K562 (cell line): ENCODE measurements around the gene STPG4. TPM values are rescaled to one million over a fixed set of nuclear protein-coding genes. Genes with fewer than 3 reads are reported as not detected.

Experiments used
- ATAC-seq: fragments of 200-7000 bp; cut with Tn5 transposase; 3 replicates; pipeline ENCODE4 v1.9.1; 2020; ENCODE audit warnings: moderate library complexity
- BruUV-seq: library from RNA; stranded (reverse); fragments of 400-500 nt; replicated peaks from 2 replicates; lab custom pipeline; 2021; lab: Mats Ljungman, UMichigan
- CTCF ChIA-PET: fragments of 300-600 bp; formaldehyde crosslinking; extraction: SDS; loops from one replicate; lab custom pipeline; 2021; ENCODE audit warnings: low intra/inter-chr PET ratio; lab: Yijun Ruan, JAX
- POLR2A ChIA-PET: fragments of 300-600, 350-650 bp; sonication (Branson Sonifier 250); formaldehyde crosslinking; extraction: SDS; loops from one replicate; lab custom pipeline; 2021; ENCODE audit warnings: antibody characterized with exemption, inconsistent platforms; lab: Yijun Ruan, JAX
- DNase-seq, 4 experiments: peaks; one replicate each; pipeline versions ENCODE4 v3.0.0 to v3.0.0-alpha.2; 2011 to 2018; ENCODE audit warnings: low spot score in 3 of 4, mixed read lengths in 3 of 4; ENCODE audit errors: extremely low read depth in 1 of 4
- FAIRE-seq: peaks from 2 replicates; lab custom pipeline; 2011; peaks lifted over from hg19 to GRCh38; lab: Jason Lieb, UNC
- H2AFZ ChIP-seq: 2 replicates; pipeline ENCODE4 v1.6.0; 2011; ENCODE audit warnings: low read depth, low read length, control low read depth, inconsistent platforms
- H3K27ac ChIP-seq: fragments of 200-600 bp; 3 replicates; pipeline ENCODE4 v1.8.0; 2011; ENCODE audit warnings: low read depth, mild to moderate bottlenecking, control low read depth, inconsistent platforms, low read length, moderate library complexity, mixed read lengths; ENCODE audit errors: extremely low read depth
- H3K27me3 ChIP-seq, 2 experiments: fragments of 300-600 bp in 1 of 2; 2 replicates in 1 of 2; 3 replicates in 1 of 2; pipeline versions ENCODE4 v1.6.0 to v1.8.0; 2011; ENCODE audit warnings: inconsistent platforms in 2 of 2, low read length in 2 of 2, mild to moderate bottlenecking in 1 of 2, mixed read lengths in 1 of 2, moderate library complexity in 1 of 2; ENCODE audit not compliant: control insufficient read depth in 2 of 2, insufficient read depth in 2 of 2
- H3K36me3 ChIP-seq: fragments of 300-600 bp; 3 replicates; pipeline ENCODE4 v1.8.0; 2011; ENCODE audit warnings: mild to moderate bottlenecking, low read length, inconsistent platforms; ENCODE audit not compliant: control insufficient read depth, insufficient read depth
- H3K4me1 ChIP-seq, 2 experiments: fragments of 200-600 bp in 1 of 2; replicated peaks in 1 of 2; 2 replicates in 1 of 2; 3 replicates in 1 of 2; pipeline versions ENCODE4 v1.5.1 to v1.8.0; 2011; ENCODE audit warnings: inconsistent platforms in 2 of 2, low read length in 2 of 2, mild to moderate bottlenecking in 1 of 2, mixed read lengths in 1 of 2, moderate library complexity in 1 of 2; ENCODE audit not compliant: control insufficient read depth in 2 of 2, insufficient read depth in 2 of 2
- H3K4me2 ChIP-seq: 2 replicates; pipeline ENCODE4 v1.6.1; 2011; ENCODE audit warnings: low read length, control low read depth, inconsistent platforms, mixed read lengths; ENCODE audit not compliant: insufficient read depth
- H3K4me3 ChIP-seq: fragments of 200-600 bp; sonication (generic), shearing (Covaris generic); 2 replicates; pipeline ENCODE4 v1.5.1; 2016; ENCODE audit warnings: control low read depth, inconsistent platforms
- H3K79me2 ChIP-seq: fragments of 200-600 bp; 3 replicates; pipeline ENCODE4 v1.8.0; 2011; ENCODE audit warnings: low read length, inconsistent platforms; ENCODE audit not compliant: control insufficient read depth, insufficient read depth
- H3K9ac ChIP-seq, 2 experiments: 2 replicates each; pipeline versions ENCODE4 v1.6.0 to v1.6.1; 2011; ENCODE audit warnings: low read depth in 2 of 2, low read length in 2 of 2, control low read depth in 1 of 2, inconsistent platforms in 1 of 2, mild to moderate bottlenecking in 1 of 2, mixed read lengths in 1 of 2; ENCODE audit not compliant: insufficient read depth in 1 of 2
- H3K9me1 ChIP-seq: one replicate; pipeline ENCODE4 v1.6.0; 2011; ENCODE audit warnings: inconsistent platforms, mild to moderate bottlenecking, low read length, moderate library complexity; ENCODE audit not compliant: control insufficient read depth, insufficient read depth
- H3K9me3 ChIP-seq: replicated peaks from 2 replicates; pipeline ENCODE4 v1.5.1; 2011; ENCODE audit warnings: low read depth, low read length, inconsistent platforms; ENCODE audit not compliant: control insufficient read depth, insufficient read depth
- H4K20me1 ChIP-seq: replicated peaks from 2 replicates; pipeline ENCODE4 v1.6.1; 2011; ENCODE audit warnings: low read length, inconsistent platforms, mixed read lengths; ENCODE audit not compliant: control insufficient read depth, insufficient read depth
- CREM ChIP-seq: IDR thresholded peaks from 2 replicates; pipeline ENCODE4 v1.6.1; 2014; ENCODE audit warnings: antibody characterized with exemption, low read depth
- DACH1 ChIP-seq: fragments of 450-650 bp; IDR thresholded peaks from 2 replicates; pipeline ENCODE4 v1.6.1; 2018; ENCODE audit not compliant: partially characterized antibody
- DPF2 ChIP-seq: fragments of 450-650 bp; IDR thresholded peaks from 2 replicates; pipeline ENCODE4 v1.6.1; 2016
- EHMT2 ChIP-seq: fragments of 450-650 bp; IDR thresholded peaks from 2 replicates; pipeline ENCODE4 v1.6.1; 2018; ENCODE audit warnings: antibody characterized with exemption
- EWSR1 ChIP-seq: fragments of 450-650 bp; IDR thresholded peaks from 2 replicates; pipeline ENCODE4 v1.6.1; 2018; ENCODE audit warnings: borderline replicate concordance, mild to moderate bottlenecking, low read depth, moderate library complexity; ENCODE audit not compliant: partially characterized antibody
- MITF ChIP-seq: IDR thresholded peaks from 2 replicates; pipeline ENCODE4 v1.6.1; 2014; ENCODE audit warnings: antibody characterized with exemption
- NCOR1 ChIP-seq: fragments of 450-650 bp; IDR thresholded peaks from 2 replicates; pipeline ENCODE4 v1.6.1; 2016; ENCODE audit warnings: mild to moderate bottlenecking, moderate library complexity
- PCBP1 ChIP-seq: fragments of 200-400 bp; formaldehyde crosslinking; IDR thresholded peaks from 2 replicates; pipeline ENCODE4 v1.6.1; 2018; ENCODE audit warnings: mild to moderate bottlenecking, low read depth, low read length; ENCODE audit not compliant: poor library complexity, severe bottlenecking
- PHB ChIP-seq: fragments of 250-450 bp; sonication (Bioruptor Pico); IDR thresholded peaks from 2 replicates; pipeline ENCODE4 v1.5.0; 2021
- POLR2AphosphoS2 ChIP-seq: IDR thresholded peaks from 2 replicates; pipeline ENCODE4 v1.6.1; 2012; ENCODE audit warnings: low read length, improper control_type of control experiment
- RAD21 ChIP-seq, 2 experiments: fragments of 250-450 bp in 1 of 2; fragments of 450-650 bp in 1 of 2; sonication (Bioruptor Pico) in 1 of 2; formaldehyde crosslinking in 1 of 2; IDR thresholded peaks in 1 of 2; conservative IDR thresholded peaks in 1 of 2; 2 replicates each; pipeline versions ENCODE4 v1.4.0 to v1.8.0; 2020 to 2022; ENCODE audit warnings: mild to moderate bottlenecking in 2 of 2, moderate library complexity in 1 of 2
- TCF3 ChIP-seq: sonication (generic); formaldehyde crosslinking; IDR thresholded peaks from 2 replicates; pipeline ENCODE4 v1.4.0; 2020; ENCODE audit warnings: mild to moderate bottlenecking, missing genetic modification reagents
- ZEB2 ChIP-seq: fragments of 450-650 bp; IDR thresholded peaks from 2 replicates; pipeline ENCODE4 v1.6.1; 2016
- ZNF232 ChIP-seq: sonication (generic); formaldehyde crosslinking; IDR thresholded peaks from 2 replicates; pipeline ENCODE4 v1.8.0; 2022; ENCODE audit warnings: mild to moderate bottlenecking, missing genetic modification reagents
- ZNF592 ChIP-seq: fragments of 450-650 bp; IDR thresholded peaks from 2 replicates; pipeline ENCODE4 v1.6.1; 2017; ENCODE audit warnings: antibody characterized with exemption, mild to moderate bottlenecking
- ZNF644 ChIP-seq: fragments of 200-800 bp; sonication (Bioruptor generic); IDR thresholded peaks from 2 replicates; pipeline ENCODE4 v1.6.1; 2016; ENCODE audit warnings: low read depth, missing genetic modification characterization, missing compliant biosample characterization
- WGBS: fragments of 100-300 bp; shearing (Covaris generic); methylation state at CpG from one replicate; pipeline ENCODE4 v1.1.6; 2016; ENCODE audit warnings: low coverage, mixed read lengths; ENCODE audit not compliant: insufficient coverage; ENCODE audit errors: missing lambda C conversion rate; 5-methylcytosine and 5-hydroxymethylcytosine counted together
- in situ Hi-C: fragments of 300-500 bp; cut with MboI; formaldehyde crosslinking; loops from 4 replicates; pipeline ENCODE4 v1.15.0; 2018; ENCODE audit warnings: inconsistent platforms, mixed read lengths
- intact Hi-C: fragments of 100-400 bp; cut with micrococcal nuclease; formaldehyde crosslinking; loops from 2 replicates; pipeline ENCODE4 v1.14.2; 2022
- polyA plus RNA-seq, 8 experiments: library from polyadenylated mRNA; depleted of rRNA in 4 of 8; stranded (reverse) in 5 of 8; unstranded in 3 of 8; fragments of >200 nt; fragmentation: Nextera tagmentation in 2 of 8; fragmentation: Illumina TruSeq in 1 of 8; extraction: Ambion mirVana in 2 of 8; extraction: Trizol in 1 of 8; gene quantifications; 2 replicates each; pipeline versions ENCODE4 v1.2.1 to v1.2.3, GENCODE V29; 2011 to 2014; ENCODE audit warnings: inconsistent platforms in 1 of 8, missing spikeins in 1 of 8
- total RNA-seq, 7 experiments: library from RNA; depleted of rRNA in 6 of 7; stranded (reverse); fragments of >200 nt in 6 of 7; fragmentation: Illumina TruSeq in 2 of 7; extraction: Trizol in 2 of 7; gene quantifications; 2 replicates each; pipeline versions ENCODE4 v1.2.1 to v1.2.3, GENCODE V29; 2011 to 2021; ENCODE audit warnings: low replicate concordance in 1 of 7

Gene STPG4
- total and polyA plus RNA-seq, 9 of the 15 experiments (the other 6 are each of a cell fraction or from before 2014, with no cell fraction given) = 0.10 to 0.68 (median 0.22) TPM; not detected in 6

- no peak for TF ChIP-seq CREM
- TF ChIP-seq NCOR1 = no peak
- TF ChIP-seq PHB = no peak
Observed at GRCh38 chr2:47201224-47201623, 46.1 kb upstream of the STPG4 start (continued).

GRCh38 chr2:47198985-47199451 is 43.9 kb upstream of the STPG4 start:
- Histone ChIP-seq H3K9me3 (no peaks in the 10 kb centered on the region), H3K4me1 (peaks cover 8 to 23% of the 10 kb centered on the region in 2 experiments), H3K36me3 (no peaks in the 10 kb centered on the region), H2AFZ (peak overlapping the region; percentile 82), H3K79me2 (no peaks in the 10 kb centered on the region), H3K27ac (peak overlapping the region; percentile 60; the same call in 2 of the 3 replicates), H4K20me1 (no peaks in the 10 kb centered on the region), H3K9me1 (no peaks in the 10 kb centered on the region), H3K27me3 (no peaks in the 10 kb centered on the region), H3K9ac (peak overlapping the region; percentile 6 to 44; a peak in 3 of 4 replicates), H3K4me2 (peak overlapping the region; percentile 67), H3K4me3 (no peak overlapping the region)
- intact Hi-C loops (no loop called here), in situ Hi-C loops (no loop called here)
- ChIA-PET POLR2A (interaction anchor here (1.1 kb wide), 1 partner anchor 11 kb away, joined by 3 read pairs; no protein-coding TSS in a partner anchor), CTCF (no interaction called here)
- DNase-seq = peak; percentile 62 to 83 (median 74)
- peak; percentile 87 for ATAC-seq
- no TSS peak for BruUV-seq
- peak; percentile 93 for FAIRE-seq
- 0% methylated on average over 3 of the region's 3 CpGs for WGBS
- TF ChIP-seq ZEB2 (peak; percentile 63; the same call in 1 of the 2 replicates), CREM (peak; percentile 70), RAD21 (CRISPR knock-in tag; conservative IDR thresholded peaks at IDR 0.05 in 1 of 2, IDR thresholded peaks at IDR 0.05 in 1 of 2) (no peak; a peak in 1 of 4 replicates), MITF (0 out of 2 replicates have a peak, but pooled peaks have one; percentile 21), EHMT2 (peak; percentile 49; the same call in 1 of the 2 replicates), DACH1 (no peak), TCF3 (CRISPR knock-in tag) (peak; percentile 63), ZNF644 (tag) (no peak), PCBP1 (no peak), POLR2AphosphoS2 (no peak), DPF2 (peak; percentile 87), ZNF592 (0 out of 2 replicates have a peak, but pooled peaks have one; percentile 21), EWSR1 (no peak), ZNF232 (CRISPR knock-in tag) (no peak)
